DMS53 (cell line): Measurements from ENCODE around the gene TMEM53.

Experiments
- DNase-seq: peaks from one replicate; lab custom pipeline; 2025; lab: John Stamatoyannopoulos, UW

TMEM53 gene

DNA sequence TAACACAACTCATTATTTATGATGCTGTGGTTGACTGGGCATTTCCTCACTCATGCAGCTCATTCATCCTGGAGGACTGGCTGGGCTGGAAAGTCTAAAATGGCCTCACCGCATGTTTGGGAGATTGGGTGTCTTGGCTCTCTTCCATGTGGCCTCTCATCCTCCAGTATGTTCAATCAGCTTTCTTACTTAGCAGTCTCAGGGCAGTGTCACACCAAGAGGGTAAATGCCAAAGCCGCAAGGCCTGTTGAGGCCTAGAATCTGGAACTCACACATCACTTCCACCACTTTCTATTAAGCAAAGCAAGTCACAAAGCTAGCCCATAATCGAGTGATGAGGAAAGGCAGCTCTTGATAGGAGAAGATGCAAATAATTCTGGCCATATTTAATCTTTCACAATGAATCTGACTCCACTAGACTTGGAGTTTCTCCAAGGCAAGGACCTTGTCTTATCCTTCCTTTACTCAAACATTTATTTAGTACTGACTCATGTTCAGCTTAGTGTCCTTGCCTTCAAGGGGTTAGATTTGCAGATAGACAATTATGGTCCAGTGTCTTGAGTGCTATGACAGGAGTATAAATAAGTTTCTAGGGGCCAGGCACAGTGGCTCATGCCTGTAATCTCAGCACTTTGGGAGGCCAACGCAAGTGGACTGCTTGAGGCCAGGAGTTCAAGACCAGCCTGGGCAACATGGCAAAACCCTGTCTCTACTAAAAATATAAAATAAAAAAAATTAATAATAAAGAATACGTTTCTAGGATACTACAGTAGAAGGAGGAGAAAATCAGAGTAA is 45.1 kb downstream of the TMEM53 start:
- DNase-seq, result no peak

DNA sequence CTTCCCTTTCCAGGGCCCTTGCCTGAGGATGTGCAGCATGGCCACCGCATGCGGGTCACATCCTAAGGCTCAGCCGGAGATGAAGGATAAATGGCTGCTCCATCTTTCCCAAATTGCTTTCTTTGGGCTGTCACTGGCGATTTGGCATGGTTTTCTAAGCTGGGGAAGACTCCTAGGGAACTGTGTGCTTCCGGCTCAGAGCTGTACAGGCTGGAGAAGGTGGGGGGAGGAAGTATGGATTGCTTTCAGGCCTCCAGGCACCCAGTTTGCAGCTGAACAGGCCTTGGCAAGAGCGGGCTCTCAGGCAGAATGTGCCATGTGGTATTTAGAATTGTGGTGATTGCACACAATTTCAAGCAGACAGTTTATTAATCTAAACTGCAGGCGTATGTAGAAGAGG is 48.9 kb downstream of the TMEM53 start:
- no peak for DNase-seq

DNA sequence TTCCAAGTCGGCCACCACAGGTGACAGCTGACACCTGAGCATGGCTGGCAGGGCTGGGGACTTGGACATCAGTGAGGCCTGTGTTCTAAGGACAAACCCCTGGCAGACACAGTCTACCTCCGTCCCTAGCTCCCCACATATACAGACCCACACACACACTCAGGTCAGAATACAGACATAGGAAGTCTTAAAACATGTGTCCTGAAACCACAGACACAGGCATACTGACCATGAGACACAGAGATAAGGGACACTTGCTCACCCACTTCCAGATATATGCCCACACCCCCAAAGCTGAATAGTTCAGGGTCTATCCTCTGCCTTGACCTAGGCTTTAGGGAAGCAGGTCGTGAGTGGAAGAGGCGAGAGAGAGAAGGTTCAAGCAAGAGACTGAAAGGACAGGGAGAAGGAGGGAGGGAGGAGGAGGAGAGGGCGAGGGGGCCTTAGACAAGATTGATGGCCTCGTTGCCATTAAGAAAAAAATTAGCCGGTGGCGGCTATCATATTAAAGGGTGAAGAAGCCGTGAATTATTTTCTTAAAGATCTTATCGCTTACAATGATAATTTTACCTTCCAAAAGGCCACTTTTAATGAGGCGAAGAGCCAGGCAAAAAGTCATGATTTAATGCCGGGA is 49.9 kb downstream of the TMEM53 start:
- DNase-seq, result no peak

GRCh38 chr1:44621841-44622286 is 52.4 kb downstream of the TMEM53 start:
- DNase-seq, result no peak

GRCh38 chr1:44620072-44620471 is 54.2 kb downstream of the TMEM53 start:
- no peak for DNase-seq

DNA sequence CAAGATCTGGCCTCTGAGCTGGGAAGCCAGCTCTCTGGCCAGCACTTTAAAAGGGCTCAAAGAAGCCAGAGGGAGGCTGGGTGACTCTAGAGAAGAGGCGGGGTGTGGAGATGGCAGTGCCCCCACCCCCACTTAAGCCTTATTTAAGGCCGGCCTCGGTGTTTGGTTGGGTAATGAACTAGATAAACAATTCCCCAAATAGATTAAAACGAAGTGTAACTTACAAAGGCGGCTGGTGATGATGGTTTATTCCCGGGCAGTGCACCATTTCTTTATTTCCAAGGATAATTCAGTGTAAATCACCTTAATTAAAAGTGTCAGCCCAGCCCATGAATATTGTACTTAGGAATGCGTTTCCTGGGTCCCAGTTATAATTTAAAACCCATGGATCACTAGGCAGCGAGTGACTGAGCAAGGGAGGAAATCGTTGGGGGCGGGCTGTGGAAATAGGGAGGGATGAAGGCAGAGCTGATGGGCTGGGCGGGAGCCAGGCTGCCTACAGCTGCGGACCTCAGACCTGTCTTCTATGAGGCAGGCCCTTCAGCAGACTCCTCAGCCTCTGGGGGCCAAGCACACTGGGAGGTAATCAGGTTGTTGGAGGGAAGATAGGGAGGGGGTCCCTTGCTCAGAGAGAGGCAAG is 54.9 kb downstream of the TMEM53 start:
- no peak for DNase-seq

DNA sequence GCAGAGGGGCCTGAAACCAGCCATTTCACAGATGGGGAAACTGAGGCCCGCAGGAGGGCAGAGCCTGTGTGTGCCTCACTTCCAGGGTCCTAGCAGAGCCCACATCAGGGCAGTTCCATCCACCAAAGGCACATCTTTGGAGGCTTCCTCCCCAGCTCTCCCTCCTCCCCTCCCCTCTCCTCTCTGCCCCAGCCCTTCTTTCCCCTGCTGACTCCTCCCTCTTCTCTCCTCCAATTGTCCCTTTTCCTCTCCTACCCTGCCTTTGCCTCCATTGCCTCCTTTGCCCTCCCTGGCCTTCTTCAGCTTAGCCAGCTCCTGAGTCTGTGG is 56.6 kb downstream of the TMEM53 start:
- no peak for DNase-seq

DNA sequence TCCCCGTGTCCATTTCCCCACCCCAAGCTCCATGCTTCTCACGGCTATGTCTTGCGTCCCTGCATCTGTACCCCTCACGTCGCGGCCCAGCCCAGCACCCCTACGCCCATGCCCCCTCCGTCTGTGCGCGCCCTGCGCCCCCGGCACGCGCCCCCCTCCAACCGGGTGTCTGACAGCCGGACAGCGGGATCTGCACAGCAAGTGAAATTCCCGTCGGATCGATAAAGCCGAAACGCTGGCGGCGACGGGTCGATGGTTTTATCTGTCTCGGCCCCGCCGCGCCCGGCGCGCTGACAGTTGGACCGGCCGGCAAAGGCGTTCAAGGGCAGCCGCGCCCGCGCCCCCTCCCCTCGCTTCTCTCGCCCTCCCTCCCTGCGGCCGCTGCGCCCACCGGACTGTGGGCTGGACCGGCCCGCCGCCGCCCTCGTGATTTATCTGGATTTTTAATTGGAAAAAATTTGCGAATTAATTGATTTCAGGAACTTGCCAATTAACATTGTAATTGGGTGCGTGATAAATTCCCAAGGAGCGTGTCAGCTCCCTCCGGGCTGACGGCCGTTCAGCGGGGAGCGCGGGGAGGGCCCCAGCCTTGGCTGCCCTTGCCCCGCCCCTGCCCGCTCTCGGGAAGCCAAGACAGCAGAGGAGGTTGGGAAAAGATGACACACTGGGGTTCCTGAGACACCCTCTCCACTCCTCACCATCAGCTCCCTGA is 57.1 kb downstream of the TMEM53 start:
- no peak for DNase-seq

DNA sequence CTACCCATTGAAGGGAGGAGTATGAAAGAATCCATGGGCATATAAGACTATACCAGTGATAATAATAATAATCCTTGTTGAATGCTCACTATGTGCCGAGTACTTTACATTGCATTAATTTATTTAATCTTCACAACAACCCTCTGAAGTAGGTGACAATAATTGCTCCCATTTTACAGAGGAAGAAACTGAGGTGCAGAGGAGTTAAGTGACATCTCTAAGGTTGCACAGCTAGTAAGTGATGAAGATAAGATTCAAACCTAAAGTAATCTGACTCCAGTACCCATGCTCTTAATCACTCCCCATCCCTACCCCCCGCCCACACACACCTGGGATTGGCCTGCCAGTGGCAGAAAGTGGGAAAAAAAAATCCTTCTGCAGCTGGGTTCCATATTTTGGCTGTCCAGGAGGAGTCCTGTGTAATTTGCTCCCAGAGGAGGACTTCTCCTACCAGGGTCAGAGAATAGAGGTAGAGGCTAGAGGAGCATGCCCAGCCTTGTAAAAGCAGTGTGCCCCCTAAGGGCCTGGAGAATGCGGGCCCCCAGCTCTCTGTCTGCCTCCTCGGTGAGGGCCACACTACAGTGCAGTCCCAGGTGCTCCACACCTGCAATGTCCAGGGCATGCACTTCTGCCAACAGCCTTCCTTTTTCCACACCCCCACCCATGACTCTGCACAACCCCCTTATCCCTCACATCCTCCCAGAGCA is 57.8 kb downstream of the TMEM53 start:
- no peak for DNase-seq

DNA sequence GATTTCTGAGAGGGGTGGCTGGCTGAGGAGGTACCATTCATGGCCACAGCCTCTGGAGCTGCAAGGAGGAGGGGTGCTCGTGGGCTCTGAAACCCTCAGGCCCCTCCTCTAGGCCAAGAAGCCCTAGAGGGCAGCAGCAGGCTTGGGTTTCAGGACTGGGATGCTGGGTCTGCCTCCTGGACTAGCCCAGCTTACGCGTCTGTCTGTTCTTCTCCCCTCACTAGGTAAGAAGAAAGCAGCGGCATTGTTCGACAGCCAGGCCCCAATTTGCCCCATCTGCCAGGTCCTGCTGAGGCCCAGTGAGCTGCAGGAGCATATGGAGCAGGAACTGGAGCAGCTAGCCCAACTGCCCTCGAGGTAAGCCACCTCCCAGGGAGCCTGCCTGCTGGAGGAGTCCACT is 60.3 kb downstream of the TMEM53 start:
- DNase-seq, result no peak

- no peak for DNase-seq
Observed at GRCh38 chr1:44611866-44612265, 62.4 kb downstream of the TMEM53 start.

DNA sequence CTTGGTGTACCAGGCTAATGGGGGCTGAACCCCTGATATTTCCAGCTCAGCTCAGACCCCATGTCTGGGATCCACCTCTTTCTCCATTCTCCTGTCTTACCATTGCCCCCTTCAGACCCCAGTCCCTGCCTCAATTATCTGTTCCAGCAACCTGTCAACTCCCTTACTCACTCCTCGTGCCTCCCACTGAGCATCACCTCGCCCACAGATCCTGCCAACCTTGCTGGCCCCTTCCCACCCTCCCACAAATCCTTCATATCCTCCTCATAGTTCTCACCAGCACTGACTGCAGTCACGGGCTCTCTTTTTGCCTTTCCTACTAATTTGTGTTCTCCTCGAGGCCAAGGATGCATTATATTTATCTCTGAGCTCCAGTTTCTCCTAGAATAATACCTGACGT is 62.9 kb downstream of the TMEM53 start:
- DNase-seq, result no peak

DNA sequence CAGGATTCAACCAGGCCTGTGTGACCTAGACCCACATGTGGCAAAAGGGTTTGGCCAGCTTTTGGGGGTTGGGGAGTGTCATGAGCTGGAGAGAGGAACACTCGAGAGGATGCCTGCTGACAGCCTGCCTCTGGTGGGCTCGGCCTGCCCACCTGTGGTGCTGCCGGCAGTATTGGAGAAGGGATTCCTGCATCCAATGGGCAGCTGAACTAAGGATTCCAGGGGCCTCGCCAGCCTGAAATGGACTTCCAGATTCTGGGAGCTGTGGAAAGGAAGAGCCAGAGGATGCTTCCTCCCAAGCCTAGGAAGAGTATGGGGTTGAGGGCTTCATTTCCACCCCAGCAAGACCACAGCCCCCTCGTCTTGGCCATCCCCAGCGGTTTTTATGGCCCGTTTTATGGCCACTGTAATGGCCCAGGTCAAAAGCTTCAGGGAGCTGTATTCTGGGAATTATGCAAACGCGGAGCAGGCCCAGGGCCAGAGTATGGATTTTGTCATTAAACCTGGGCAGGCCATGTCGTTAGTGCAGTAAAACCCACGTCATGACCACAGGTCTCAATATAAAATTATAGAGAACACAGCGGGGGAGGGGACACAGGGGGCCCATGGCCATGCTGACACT is 63.6 kb downstream of the TMEM53 start:
- no peak for DNase-seq

GRCh38 chr1:44609768-44610526 is 64.3 kb downstream of the TMEM53 start:
- no peak for DNase-seq

DNA sequence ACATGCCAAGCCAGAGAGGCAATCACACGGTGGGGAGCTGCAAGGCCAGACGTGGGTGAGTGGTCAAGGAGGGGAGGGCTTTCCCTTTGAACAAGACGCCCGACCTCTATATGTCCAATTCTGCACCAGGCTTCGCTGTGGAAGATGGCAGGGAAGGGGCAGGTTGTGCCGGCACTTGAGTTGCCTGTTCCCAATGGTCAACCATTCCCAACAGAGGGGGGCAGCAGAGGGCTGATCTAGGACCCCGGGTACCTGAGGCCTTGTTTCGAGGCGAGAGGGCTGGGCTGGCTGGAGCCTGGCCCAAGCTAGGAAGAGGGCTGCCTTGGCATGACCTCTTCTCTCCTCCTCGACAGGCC is 64.9 kb downstream of the TMEM53 start:
- DNase-seq, result peak; percentile 57

GRCh38 chr1:44608141-44608540 is 66.1 kb downstream of the TMEM53 start:
- DNase-seq, result peak; percentile 41

- no peak for DNase-seq
Observed at GRCh38 chr1:44606701-44607281, 67.5 kb downstream of the TMEM53 start.

DNA sequence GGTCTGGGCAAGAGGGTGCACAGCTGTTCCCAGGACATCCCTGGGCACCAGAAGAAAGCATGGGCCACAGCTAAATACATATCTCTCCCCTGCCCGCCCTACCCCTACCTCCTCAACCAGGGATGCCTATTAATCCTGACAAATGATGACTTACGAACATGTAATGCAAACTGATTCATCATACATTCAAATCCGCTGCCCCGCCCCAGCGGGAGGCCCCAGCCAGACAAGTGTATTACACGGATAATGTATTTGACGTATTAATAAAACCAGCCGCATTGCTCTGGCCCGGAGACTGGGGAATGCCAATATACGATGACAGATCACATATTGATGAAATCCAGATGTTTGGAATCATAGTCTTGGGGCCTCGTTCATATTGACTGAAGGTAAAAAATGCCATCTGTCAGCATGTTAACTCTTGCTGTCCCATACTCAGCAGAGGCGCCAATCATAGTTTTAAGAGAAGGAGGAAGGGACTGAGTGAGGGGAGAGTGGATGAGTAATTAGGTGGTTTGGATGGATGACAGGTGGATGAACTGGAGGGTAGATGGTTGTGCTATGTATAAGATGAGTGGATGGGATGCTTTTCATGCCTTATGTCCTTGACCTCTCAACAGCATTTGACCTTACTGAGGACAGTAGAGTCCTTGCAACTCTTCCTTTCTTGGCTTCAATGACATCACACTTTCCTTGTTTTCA is 68.2 kb downstream of the TMEM53 start:
- DNase-seq, result no peak

GRCh38 chr1:44604157-44604955 is 69.9 kb downstream of the TMEM53 start:
- DNase-seq, result no peak
